ENCODE results near the gene POU2F2. TPM values are rescaled to one million over a fixed set of nuclear protein-coding genes. Genes with fewer than 3 reads are reported as not detected.

The POU2F2 gene
- total and polyA plus RNA-seq, 11 donors = 0.16 to 10.1 (median 0.61) TPM

DNA sequence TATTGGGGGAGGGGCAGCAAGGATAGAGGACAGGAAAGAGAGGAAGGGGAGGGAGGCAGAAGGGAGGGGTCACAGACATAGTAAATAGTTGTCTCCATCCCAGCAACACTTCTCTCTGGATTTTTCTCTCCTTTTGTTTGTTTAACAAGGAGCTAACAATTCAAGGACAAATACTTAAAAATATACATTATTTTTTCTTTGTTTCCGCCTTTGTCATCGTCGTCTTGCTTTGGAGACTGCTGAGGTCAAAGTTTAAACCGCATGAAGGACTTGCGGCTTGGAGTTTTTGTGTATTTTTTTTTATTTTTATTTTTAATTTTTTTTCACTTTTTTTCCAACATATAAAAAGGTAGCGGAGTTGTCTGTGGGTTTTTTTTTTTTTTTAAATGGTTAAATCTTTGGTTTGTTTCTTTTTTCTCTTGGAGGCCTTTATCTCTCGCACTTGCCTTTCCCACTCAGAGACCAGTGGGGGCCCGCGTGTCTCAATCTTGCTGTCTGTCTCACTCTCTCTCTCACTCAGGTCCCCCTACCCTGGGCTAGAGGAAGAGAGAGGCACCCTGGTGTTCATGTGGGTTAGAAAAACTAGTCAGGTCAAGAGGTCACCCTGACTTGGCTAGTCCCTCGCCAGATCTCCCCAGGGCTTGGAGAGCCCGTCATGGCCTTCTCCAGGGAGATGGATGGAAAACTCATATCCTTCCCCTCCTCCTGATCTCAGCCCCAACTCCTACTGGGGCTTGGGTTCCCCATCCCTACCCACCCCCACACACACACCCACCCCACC, 45.3 kb downstream of the POU2F2 start:
- Histone ChIP-seq H3K4me1 (peaks cover 0 to 29% (median 0%) of the 10 kb centered on the region in 12 donors), H3K36me3 (peaks cover 0 to 20% (median 2%) of the 10 kb centered on the region in 9 donors), H3K27ac (peak overlapping the region in 1 of 12 donors; percentile 2), H3K27me3 (no peaks in the 10 kb centered on the region), H3K9me3 (no peaks in the 10 kb centered on the region), H3K4me3 (no peak overlapping the region)
- intact Hi-C loops (cut with DNase I) = no loop called here
- ATAC-seq (no peak), DNase-seq (no peak)
- TF ChIP-seq POLR2A (IDR thresholded peaks at IDR 0.05) = no peak
- TF ChIP-seq, protein P1, sequence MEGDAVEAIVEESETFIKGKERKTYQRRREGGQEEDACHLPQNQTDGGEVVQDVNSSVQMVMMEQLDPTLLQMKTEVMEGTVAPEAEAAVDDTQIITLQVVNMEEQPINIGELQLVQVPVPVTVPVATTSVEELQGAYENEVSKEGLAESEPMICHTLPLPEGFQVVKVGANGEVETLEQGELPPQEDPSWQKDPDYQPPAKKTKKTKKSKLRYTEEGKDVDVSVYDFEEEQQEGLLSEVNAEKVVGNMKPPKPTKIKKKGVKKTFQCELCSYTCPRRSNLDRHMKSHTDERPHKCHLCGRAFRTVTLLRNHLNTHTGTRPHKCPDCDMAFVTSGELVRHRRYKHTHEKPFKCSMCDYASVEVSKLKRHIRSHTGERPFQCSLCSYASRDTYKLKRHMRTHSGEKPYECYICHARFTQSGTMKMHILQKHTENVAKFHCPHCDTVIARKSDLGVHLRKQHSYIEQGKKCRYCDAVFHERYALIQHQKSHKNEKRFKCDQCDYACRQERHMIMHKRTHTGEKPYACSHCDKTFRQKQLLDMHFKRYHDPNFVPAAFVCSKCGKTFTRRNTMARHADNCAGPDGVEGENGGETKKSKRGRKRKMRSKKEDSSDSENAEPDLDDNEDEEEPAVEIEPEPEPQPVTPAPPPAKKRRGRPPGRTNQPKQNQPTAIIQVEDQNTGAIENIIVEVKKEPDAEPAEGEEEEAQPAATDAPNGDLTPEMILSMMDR (IDR thresholded peaks at IDR 0.05) = no peak
- 76 to 84% (median 79%) methylated on average over 11 of the region's 11 CpGs for WGBS, 4 donors

DNA sequence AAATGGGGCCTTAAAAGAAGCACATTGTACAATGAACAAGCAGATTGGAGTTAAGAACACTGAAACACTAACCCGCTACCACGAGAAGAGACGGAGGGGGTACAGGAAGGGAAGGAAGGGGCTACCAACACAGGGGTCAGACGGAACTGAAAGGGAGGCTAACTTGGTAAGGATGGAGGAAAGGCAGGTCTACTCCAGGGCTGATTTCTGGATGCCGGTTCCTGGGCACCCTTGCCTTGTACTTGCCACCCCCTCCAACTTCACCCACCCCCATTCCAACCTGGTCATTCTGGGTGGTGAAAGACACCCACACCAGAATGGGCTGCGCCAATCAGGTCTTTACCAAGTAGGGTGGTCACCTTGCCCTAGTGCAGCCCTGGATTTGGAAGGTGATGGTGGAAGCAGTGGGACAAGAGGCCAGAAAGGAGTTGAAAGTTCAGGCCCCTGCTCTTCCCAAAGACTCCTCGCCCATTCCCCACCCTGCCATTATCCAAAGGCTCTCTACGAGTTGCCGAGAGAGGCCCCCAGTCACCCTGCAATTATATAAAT, 46.0 kb downstream of the POU2F2 start:
- Histone ChIP-seq H3K27ac (no peak overlapping the region), H3K27me3 (no peaks in the 10 kb centered on the region), H3K4me1 (peaks cover 0 to 23% (median 0%) of the 10 kb centered on the region in 12 donors), H3K9me3 (no peaks in the 10 kb centered on the region), H3K36me3 (peaks cover 0 to 27% (median 9%) of the 10 kb centered on the region in 9 donors), H3K4me3 (no peak overlapping the region)
- TF ChIP-seq, protein P1 (IDR thresholded peaks at IDR 0.05) = no peak
- TF ChIP-seq POLR2A (IDR thresholded peaks at IDR 0.05) = no peak
- DNase-seq (no peak), ATAC-seq (no peak)
- intact Hi-C loops (cut with DNase I) = no loop called here
- 85 to 88% (median 87%) methylated on average over 8 to 9 of the region's 9 CpGs for WGBS, 4 donors

DNA sequence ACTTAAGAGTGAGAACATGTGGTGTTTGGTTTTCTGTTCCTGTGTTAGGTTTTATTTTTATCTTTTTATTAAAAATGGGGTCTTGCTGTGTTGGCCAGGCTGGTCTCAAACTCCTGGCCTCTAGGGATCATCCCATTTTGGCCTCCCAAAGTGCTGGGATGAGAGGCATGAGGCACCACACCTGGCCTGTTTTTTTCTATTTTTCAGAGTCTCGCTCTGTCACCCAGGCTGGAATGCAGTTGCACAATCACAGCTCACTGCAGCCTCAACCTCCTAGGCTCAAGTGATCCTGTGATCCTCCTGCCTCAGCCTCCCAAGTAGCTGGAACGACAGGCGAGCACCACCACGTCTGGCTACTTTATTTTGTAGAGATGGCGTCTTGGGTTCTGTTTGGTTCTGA, 48.7 kb downstream of the POU2F2 start:
- intact Hi-C loops (cut with DNase I) = no loop called here
- no peak for TF ChIP-seq POLR2A (IDR thresholded peaks at IDR 0.05)
- TF ChIP-seq, protein P1 (IDR thresholded peaks at IDR 0.05) = no peak

DNA sequence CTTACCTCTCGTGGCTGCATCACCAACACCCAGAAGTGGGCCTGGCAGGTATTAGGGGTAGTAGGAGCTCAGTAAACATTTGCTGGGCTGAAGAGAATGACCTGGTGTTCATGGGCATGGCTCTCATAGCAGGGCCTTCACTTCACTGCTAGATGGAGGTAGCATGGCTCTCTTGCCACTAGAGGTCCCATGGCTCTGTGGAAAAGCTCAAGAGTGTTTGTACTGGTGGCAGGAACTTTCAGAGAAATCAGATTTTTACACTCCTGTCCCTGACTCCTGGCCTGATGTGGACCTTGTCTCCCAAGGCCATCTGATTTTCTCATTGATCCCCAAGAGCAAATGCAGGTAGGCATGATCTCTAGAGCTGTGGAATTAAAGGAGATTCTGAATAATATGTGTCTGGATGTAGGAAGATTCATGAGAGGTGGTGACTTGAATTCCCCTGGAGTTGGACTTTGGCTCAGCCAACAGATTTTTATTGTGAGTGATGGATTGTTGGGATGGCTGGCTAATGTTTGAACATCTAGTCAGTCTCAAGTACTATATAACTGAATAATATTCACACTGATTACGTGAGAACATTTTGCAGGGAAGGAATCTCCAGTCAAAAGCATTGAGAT, 50.6 kb downstream of the POU2F2 start:
- intact Hi-C loops (cut with DNase I) = no loop called here
- ATAC-seq = peak in 3 of 4 donors; percentile 14 to 44 (median 21)
- DNase-seq = no peak
- no peak for TF ChIP-seq POLR2A (IDR thresholded peaks at IDR 0.05)
- TF ChIP-seq, protein P1 (IDR thresholded peaks at IDR 0.05) = peak in 9 of 12 donors; percentile 24 to 46 (median 35)
- H3K27ac ChIP-seq = no peak overlapping the region
- no peaks in the 10 kb centered on the region for H3K9me3 ChIP-seq
- peaks cover 0 to 18% (median 12%) of the 10 kb centered on the region in 12 donors for H3K4me1 ChIP-seq
- H3K4me3 ChIP-seq = no peak overlapping the region
- no peaks in the 10 kb centered on the region for H3K27me3 ChIP-seq
- WGBS, 4 donors = 63 to 80% (median 75%) methylated on average over 2 of the region's 2 CpGs
- H3K36me3 ChIP-seq = peaks cover 2 to 58% (median 41%) of the 10 kb centered on the region in 9 donors

More for the DNA sequence above, 48.7 kb downstream of the POU2F2 start:
- Histone ChIP-seq H3K9me3 (no peaks in the 10 kb centered on the region), H3K4me3 (no peak overlapping the region), H3K27me3 (no peaks in the 10 kb centered on the region), H3K27ac (no peak overlapping the region), H3K4me1 (peaks cover 0 to 7% (median 0%) of the 10 kb centered on the region in 12 donors), H3K36me3 (peaks cover 2 to 54% (median 36%) of the 10 kb centered on the region in 9 donors)
- no peak for ATAC-seq
- 96 to 99% (median 97%) methylated on average over 5 of the region's 5 CpGs for WGBS, 4 donors
- DNase-seq = no peak
